ENCODE results near the gene PACSIN1.

PACSIN1 gene

DNA sequence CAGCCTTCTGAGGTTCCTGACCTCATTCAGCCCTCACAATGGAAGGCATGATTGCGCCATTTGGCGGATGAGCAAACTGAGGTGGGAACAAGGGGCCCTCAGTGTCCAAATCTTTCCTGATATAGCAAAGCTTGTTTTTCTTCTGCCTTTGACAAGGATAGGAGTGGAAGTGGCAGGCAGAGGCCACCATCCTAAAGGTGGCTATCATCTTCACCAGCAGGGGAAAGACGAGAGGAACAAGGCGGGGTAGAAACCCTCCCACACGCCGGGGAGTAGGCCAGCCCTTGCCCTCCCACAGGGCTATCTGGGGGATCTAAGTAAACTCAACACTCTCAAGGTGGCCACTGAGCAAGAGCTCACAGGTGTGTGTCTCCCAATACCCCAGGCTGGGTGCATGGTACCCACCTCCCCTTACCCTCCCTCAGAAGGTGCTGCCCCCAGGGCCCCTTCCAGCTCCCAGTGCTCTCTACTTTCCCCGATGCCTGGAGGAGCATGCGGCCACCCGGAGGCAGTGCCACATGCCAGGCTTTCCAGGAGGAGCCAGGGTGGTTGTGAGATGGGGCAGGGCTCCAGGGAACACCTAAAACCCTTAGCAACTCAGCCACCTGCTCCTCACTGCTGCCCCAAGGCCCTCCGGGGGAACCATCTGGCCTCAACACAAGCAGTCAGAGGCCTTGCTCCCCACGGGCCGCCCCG is 79.0 kb downstream of the PACSIN1 start:
- DNase-seq (ENCODE audit: low read depth) = peak; percentile 16

DNA sequence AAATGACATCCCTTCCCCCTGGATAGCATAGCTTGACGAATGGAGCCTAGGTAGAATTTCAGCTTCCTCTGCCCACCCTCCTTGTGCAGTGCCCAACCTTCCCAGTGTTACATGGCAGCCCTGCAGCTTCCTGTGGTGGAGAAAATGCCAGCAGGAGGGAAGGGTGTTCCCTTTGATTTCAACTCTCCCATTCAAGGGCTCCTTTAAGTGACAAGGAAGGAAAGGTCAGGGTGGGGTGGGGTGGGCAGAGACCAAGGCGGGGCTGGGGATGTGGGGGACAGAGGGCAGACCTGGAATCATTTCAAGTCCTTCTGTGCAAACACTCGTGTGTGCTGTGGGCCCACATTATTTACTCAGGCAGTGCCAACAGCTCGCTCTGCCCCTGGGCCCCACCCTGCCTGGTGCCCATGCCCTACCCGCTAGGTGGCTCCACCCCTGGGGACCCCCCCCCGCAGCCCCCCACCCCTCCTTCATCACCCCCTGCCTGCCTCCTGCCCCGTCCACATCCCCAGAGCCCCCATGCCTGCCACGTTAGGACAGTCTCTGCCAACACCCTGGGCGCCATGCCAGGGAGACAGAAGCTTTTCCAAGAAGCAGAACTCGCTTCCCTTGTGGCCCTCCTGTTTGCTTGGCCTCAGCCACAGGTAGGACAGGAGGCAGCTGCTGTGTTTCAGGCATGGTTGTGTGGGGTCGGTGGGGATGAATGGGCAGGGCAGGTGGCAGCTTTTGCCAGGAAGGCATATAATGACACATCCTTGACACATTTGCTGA is 80.9 kb downstream of the PACSIN1 start:
- DNase-seq (ENCODE audit: low read depth) = no peak

DNA sequence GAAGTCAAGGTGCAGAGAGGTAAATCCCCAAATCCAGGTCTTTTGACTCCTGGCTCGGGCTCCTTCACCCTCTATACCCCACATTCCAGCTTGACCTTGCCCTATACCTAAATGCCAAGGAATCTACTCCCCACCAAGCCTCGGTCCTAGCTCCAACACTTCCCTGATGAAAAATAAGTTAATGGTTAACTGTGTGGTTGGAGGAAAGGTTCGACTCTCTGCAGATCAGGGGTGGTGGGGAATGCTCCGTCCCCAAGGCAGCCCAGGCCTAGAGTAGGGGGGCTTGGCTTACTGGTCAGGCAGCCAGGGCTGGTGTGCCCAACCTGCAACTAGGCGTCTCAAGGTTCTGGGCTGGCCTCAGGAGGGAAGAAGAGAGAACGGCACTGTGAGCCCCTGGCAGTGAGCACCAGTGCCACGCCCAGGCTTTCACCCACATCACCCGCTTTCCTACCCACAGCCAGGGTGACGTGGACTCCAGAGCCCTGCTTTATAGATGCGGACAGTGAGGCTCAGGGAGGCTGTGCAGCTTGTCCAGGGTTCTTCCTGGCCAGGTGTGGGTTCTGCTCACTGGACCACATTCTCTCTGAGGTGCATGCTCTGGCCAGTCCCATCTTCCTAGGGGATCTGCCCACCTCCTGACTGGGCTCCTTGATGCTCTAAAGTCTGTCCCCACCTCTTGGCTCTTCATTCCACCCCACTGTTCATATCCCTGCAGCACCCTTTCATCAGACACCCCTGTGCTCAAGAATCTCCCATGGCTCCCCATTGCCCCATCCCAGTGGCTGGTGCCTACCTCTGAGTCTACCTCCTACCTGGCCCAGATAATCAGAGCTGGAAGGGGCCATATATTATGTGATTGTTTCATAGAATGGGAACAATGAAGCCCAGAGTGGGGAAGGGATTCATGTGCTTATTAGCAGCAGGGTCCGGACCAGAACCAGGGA is 82.1 kb downstream of the PACSIN1 start:
- no peak for DNase-seq (ENCODE audit: low read depth)

DNA sequence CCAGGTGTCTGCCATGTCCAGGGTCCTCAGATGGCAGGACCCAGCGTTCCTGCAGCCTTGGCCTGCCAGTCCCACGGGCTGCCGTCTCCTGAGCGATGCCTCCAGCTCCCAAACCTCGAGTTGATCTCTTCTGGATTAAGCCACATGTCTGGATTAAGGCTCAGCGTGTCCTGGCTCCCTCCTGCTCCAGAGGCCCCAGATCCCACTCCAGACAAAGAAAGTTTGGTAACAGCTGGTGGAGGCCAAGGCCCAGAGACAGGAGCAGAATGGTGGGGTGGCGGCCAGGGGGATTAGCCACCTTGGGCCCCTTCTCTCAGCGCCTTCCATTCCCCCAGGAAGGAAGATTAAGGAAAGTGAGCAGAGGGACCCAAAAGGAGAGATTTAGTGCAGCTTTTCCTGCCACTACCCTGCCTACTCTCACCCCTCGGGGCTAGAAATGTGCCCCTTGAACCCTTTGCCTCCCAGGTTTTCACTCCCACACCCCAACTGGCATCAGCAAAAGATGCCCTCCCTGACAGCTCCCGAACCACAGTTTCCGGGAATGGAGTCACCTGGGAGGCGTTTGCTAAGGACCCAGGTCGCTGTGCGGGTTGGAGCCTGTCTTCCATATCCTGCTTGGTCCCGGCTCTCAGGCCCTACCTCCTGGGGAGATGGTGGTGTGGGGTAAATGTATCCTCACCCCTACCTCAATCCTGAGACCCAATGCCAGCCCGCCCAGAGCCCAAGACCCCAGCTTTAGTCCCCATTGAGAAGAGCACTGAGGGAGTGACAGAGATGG is 83.3 kb downstream of the PACSIN1 start:
- DNase-seq (ENCODE audit: low read depth) = no peak

DNA sequence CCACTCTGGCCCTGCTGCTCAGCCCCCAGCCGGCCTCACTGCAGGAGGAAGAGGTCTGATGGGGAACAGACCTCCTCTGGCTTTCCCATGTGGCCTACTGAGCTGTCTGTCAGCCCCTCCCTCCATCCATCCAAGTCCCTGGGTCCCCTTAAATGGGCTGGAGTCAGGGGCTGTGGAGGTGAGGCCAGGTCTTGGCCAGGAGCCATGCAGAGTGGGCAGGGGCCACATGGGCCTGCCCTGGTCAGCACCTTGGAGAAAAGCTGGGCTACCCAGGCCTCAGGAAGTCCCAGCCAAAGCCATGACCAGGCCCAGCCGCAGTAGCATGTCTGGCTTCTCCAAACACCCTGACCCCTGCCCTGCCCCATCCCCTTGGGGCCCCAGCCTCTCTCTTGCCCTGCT is 83.9 kb downstream of the PACSIN1 start:
- DNase-seq (ENCODE audit: low read depth) = no peak

DNA sequence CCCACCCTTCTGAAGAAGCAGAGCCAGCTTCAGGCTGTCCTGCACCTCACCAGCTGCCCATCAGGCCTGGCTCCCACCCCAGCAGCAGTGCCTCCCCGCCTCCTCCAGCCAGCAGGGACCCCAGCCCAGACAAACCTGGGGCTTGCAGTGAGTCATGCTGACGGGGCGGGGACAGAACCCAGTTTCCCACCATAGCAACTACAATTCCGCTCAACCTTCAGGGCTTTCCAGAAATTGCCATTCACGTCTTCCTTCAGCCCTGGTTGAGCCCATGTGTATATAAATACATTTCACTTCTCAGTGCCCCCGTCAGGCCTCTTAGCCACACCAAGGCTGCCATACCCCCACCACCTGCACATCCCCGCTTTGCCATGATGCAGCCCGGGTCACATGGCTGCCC is 85.8 kb downstream of the PACSIN1 start:
- no peak for DNase-seq (ENCODE audit: low read depth)

DNA sequence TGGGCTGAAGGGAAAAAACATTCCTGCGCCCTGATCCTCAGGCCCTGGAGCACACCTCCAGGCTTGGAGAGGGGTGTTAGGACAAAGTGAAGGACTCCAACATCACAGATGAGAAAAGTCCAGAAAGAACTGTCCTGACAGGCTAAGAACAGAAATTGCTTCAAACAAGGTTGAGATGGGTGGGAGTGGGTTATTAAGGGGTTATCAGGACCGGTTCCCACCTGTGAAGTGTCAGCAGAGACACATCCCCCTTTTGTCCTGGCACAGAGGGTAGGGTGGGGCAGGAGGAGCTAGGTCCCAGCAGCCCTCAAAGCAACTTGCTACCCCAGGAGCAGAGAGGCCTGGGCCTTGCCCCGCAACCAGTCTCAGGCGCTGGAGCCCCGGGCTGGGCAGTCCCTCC is 86.7 kb downstream of the PACSIN1 start:
- DNase-seq (ENCODE audit: low read depth) = no peak

DNA sequence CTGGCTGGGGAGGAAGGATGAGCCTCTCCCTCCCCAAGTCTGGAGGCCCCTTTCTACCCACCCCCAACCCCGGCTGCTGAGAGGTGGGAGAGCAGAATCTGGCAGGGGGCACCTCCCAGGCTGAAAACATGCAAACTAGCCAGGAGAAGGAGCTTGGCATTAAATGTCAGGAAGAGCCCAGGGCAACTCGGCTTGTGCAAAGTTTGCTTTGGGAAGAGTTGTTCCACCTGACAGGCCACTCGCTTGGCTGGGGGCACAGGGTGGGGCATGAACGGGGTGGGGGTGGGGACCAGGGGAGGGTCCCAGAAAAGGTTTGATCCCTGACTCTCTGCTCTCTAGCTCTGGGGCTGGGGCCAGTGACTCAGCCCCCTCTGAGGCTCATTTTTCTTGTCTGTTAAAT is 87.3 kb downstream of the PACSIN1 start:
- no peak for DNase-seq (ENCODE audit: low read depth)

DNA sequence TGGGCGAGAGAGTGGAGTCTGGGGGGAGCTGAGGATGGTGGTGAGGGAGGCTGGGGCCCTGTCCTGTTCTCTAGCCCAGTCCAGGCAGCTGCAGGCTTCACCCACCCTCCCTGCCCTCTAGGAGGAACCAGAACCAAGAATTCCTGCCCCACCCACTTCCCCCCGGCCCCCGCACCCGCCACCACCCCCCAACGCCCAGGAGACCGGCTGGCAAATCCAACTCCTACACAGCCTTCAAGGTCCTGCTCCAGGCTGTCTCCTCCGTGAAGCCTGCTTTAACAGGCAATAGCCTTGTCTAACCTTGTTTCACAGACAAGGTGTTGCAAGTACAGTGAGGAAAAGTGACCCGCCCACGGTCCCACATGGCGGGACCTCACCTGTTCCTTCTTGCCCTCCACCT is 87.9 kb downstream of the PACSIN1 start:
- no peak for DNase-seq (ENCODE audit: low read depth)

DNA sequence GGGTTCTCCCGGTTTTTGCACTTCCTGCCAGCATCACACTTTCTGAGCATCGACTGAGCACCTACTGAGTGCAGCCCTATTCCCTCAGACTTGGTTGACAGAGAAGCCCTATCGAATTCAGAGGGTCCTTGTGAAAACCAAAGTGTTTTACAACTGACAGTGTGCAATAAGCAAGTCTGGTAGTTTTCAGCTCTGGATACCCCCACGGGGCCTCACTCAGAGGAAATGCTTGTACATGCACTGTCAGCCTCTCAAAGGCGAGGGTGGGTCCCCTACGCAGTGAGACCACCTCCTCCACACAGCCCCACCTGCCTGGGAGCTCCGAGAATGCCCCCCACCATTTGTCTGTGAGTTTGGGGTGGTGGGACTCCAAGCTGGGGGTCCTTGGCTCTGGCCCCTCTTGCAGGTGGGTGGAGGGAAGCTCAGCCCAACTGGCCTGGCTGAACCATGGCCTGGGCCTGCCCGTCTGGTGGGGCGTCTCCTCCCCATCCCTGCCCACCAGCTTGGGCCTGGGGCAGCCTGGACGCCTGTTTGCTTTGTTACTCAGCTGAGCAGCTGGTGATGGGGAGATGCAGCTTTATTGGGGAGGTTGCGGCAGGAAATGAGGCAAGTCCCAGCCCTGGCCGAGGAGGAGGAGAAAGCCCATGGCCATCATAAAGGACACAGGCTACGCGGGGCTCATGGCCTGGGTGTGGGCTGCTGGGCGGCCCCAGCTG is 88.6 kb downstream of the PACSIN1 start:
- DNase-seq (ENCODE audit: low read depth) = no peak

DNA sequence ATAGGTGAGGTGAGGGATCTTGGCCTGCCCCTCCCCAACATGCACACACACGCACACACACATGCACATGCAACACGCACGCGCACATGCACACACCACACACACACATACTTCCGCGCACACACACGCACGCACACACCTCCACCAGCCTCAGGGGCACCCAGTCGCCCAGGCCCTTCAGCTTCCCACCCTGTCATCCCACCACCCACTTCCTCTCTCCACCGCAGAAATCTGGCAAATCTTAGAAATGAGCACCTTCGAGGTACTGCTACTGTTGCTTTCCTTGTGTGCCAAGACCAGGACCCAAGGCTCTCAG is 89.1 kb downstream of the PACSIN1 start:
- DNase-seq (ENCODE audit: low read depth) = no peak

DNA sequence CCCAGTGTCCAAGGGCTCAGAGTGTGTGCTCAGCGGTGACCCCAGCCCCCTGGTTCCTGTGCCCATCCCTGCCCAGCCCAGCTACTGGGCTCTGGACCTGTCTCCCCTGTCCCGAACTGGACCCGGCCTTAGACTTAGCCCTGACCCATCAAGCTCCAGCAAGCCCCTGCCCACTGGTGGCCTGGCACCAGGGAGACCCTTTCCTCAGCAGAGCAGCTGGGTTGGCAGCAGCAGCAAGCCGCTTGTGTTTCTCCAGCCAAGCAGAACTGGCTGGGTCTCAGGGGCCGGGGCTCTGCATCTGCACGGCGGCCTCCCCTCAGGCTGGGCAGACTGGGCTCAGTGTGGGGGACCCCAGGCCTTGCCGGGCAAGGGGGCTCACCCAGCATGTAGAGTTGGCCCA is 89.5 kb downstream of the PACSIN1 start:
- no peak for DNase-seq (ENCODE audit: low read depth)

DNA sequence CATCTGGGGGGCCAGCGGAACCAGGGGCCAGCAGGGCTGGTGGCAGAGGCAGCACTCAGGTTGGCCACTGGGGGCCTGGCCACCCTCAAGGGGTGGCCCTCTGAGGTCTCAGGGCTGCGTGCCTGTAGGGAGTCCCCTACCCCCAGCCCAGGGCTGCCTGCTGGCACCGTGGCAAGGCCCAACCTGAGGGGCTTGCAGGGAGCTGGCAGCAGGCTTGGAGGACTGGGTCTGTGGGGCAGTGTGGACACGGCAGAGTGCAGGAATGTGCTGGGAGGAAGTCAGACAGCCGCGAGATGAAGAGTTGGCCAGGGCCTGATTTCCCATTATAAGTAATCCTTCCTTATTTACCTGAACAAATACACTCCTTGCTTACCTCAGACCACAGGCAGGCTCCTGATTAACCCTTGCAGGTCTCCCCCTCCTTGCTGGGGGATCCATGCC is 90.2 kb downstream of the PACSIN1 start, which contains the start of gene SPDEF:
Gene SPDEF (minus strand): TSS at position 299 of the 441 bp plus-strand sequence. CDS start 11,874 bp downstream, outside the sequence.
- peak; percentile 34 for DNase-seq (ENCODE audit: low read depth)

DNA sequence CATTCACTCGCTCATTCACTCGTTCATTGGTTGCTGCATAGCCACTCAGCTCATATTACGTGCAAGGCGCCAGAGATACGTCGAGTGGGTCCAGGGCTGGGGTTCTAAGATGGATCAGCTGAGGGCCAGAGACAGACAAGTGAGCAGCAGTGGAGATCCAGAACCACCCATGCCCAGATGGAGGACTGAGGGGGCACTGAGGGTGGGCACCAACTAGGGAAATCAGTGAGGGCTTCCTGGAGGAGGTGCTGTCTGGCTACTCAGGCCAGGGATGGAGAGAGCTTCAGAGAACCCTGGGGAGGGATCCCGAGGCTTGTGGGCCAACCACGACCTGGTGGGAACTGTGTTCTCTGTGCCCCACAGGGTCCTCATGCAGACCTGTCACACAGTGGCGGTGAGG is 90.6 kb downstream of the PACSIN1 start:
- DNase-seq (ENCODE audit: low read depth) = no peak

DNA sequence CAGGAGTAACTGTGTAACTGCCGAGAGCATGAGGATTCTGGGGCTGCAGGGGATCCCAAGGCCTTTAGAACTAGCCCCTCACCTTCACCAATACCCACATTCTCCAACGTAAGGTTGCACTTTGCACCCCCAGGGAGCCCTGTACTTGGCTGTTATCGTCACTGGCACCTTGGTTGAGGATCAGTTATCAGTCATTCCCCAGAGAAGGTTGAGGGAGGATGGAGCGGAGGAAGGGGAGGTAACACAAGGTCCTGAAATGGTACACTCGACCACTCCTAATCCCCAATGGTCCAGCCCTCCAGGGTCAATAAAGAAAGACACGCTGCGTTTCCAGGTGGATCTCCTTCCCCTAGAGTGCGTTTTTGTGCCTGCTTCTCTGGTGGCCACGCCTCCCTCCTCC is 91.4 kb downstream of the PACSIN1 start:
- no peak for DNase-seq (ENCODE audit: low read depth)

DNA sequence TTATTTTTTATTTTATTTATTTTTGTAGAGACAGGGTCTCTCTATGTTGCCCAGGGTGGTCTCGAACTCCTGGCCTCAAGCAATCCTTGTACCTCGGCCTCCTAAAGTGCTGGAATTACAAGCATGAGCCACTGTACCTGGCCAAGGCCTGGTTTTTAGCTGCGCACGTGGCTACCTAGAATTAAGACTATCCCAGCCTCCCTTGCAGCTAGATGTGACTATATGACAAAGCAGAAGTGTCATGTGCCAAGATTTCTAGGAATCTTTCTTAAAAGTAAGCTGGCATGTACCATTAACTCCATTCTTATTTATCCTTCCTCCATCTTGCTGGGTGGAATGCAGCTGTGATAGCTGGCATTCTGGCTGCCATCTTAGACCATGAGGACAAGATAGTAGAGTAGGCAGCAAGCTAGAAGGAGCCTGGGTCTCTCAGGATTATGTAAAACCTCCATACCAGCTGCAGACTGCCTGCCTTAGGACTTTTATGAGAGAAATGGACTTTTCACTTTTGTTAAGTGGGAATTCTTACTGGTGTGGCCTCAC is 92.4 kb downstream of the PACSIN1 start:
- DNase-seq (ENCODE audit: low read depth) = no peak

DNA sequence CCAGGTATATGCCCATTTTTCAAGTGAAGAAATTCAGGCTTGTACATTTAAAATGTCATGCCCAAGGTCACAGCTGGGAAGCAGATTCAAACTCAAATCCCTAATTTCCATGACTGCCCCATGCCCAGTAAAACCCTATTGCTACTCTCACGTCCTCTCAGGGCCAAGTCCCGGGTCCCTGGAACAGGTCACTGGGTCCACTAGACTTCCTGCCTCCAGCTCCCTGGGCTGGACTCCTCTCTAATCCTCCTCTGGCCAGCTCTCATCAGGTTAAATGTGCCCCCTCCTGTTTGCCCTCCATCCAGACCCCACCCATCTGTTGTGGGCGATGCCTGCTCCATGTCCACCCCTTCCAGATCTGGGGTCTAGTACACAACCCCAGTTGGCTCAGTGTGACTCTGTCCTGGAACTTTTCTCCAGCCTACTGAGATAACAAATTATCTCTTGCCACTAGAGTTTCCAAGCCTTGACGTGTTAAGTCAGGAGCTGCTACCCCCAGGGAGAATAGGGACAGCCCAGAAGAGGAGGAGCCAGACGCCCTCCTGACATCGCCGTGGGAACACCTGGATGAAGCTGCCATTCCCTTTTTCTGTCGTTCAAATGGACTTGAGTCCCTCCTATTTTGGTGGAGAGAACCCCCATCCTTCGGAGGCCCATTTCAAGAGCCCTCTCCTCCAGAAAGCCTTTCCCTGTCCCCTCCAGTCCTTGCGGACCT is 93.9 kb downstream of the PACSIN1 start:
- no peak for DNase-seq (ENCODE audit: low read depth)

DNA sequence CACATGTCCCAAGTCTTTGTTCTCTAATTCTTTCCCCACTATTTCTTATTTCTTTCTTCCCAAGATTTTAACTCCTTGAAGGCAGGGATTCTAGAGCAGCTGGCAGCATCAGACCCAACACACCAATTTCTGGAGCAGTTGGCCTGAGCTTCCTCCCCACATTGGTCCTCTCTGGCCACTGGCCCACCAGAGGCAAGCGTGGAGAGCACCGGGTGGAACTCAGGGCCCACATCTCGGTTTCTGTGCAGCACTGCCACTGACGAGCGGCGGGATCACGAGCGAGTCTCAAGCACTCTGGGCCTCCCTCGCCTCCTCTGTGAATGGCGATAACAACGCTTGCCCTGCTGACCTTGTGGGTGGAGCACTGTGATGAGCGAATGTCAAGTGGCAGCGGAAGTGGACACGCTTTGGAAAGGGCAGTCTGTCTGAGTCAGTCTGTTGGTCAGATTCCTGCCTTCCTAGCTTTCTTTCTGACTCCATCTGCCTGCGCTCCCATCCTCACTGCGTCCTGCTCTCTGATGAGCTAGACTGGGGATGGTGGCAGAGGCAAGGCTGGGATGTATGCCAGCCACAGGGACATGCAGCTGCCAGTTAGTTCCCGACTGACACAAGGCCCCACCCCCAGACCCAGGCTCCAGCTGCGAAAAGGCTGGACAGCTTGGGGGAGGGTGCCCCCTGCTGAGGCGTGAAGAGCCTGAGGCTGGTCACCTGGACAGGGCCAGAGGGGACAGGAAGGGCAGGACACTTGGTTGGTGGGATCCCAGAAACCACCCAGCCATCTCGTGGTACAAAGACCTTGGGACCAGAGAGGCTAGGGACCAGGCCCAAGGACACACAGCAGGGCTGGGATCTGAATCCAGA is 94.7 kb downstream of the PACSIN1 start:
- peak; percentile 56 for DNase-seq (ENCODE audit: low read depth)

DNA sequence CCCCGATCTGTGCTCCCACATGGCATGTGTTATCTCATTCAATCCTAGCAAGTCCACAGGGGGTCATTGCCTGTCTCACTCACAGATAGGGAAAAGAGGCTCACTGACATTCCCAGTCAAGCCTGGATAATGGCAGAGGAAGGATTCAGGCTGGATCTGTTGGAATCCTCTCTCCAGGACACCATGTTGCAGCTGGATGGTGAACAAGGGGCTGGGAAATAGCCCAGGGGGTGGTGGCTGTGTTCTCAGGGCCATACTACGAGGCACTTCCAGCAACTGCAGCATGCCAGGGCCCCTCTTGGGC is 95.3 kb downstream of the PACSIN1 start:
- no peak for DNase-seq (ENCODE audit: low read depth)
